GM18508 (cell line): Measurements from ENCODE around the gene FYN.

Experiments used
- ATAC-seq: cut with Tn5 transposase; IDR thresholded peaks from one replicate; pipeline ENCODE4 v1.9.1; 2021; ENCODE audit warnings: moderate number of reproducible peaks; ENCODE audit not compliant: insufficient read depth, unreplicated experiment

The FYN gene

DNA sequence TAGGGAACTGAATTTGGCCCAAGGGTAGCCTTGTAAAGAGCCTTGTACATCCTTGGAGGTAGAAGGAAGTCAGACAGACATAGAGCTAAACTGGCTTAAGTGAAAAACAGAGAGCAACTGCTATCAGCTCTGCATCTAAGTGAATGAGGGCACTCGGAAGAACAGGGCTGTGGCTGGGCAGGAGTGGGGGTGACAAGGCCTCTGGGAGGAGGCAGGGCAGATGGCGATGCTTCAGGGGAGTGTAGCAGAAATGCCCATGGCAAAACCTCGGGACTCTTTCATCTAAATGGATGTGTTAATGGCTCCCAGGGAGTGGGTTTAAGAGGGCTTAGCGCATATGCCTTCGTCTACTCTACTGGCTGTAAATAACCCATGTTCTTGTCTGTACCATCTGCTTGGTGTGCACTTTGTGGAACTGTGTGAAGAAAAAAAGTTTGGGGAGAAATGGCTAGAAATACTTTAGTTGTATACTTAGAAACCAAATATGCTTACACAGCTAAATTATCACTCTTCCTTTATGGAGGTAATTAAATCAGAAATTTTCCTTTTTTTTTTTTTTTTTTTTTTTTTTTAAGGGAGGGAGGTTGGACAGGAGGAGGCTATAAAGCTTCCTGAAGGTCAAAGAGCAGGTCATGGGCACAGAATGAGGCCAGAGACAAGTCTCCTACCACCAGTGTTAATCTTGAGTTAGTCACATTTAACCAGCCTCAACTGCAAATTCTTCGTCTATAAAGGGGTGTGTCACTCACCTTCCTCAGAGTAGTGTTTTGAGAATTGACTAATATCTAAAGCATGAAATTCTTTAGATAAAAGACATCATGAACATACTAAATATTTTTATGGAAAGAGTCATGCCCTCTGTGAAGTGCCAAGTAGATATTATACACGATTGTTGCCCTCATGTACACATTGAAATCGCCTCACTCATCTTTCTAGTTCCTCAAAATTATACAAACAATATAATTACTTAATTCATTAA lies 60.9 kb downstream of the FYN start:
- ATAC-seq, result no peak

DNA sequence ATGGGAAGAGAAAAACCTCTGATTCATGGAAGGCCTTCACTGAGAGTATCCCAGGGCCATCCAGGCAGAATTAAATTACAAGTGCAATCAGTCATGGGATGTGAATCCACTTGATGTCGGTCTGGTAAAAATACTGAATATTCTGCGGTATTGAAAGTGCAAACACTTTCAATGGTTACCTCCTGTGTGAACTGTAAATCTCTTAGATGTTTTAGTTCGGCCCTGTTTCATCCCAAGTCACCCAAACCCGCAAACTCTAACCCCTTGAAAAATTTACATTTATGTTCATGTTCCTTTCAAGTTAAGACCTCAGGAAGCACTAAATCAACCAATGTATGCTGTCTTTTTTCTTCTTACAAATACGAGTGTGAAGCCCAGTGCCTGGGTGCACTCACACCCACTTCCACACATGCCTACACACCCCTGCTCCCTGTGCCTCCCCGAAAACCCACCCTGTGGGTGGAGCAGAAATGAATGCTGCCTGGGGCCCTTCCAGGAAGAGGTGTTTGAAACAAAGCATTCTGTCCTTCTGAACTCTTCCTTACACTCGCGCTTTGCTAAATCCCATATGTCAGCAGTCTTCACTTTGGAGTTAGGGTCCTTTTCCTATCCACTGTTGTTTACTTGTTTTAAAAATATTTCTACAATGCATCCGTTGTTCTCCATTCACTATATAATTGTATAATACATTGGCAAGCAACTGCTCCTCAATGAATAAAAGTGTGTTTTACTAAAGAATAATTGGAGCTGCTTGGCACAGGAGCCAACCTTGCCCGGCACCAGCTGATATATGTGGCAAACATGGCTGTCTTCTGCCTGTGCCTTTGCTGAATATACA lies 62.7 kb downstream of the FYN start:
- ATAC-seq, result no peak

DNA sequence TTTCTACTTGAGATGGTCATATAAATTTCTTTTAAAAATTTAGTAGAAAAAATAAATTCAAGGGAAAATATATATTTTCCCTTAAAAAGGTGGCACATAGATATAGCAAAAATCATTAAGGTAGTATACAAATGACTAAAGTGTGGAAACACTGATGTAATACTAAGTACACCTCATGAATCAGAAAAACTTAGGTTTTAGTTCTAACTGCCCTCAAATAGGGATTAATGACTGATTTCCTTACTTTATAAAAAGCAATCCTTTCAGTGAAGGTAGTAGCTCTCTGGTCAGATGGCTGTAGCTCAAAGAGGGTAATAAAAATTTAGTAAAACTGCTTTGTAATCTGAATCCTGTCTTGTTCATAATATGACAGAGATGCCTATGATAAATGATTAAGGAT lies 63.5 kb downstream of the FYN start:
- no peak for ATAC-seq

DNA sequence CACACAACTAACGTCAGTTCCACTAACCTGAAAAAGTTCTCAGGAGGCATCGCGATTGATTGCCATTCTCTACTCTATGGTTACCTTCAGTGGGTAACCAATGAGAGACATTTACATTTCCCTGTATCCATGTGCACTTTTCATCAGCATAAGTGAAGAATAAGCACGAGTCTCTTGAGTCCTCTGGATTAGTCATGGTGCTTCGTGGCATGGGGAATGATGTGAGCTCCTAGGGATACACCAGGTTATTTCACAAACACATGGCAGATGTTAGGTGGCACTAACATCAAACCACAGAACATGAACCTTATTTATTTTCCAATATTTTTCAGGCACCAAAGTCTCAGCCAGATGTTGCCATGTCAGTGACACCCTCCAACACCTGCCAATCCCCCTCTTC lies 64.0 kb downstream of the FYN start:
- no peak for ATAC-seq

DNA sequence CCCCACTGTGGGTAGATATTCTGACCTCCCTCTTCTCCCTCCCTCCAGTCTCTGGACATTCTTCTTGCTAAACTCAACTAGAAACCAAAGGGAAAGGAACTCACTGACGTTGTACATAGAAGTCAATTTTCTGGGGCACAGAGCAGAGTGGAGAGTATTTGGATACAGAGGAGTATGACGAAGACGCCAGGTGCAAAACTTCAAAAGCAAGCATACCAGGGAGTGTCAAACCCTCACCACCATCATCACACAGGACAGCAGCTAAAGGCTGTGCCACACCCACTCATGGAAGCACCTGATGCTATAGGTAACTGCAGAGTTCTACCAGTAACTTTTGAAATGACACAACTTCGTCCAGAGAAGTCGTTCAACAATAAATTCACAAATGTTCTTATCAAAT lies 64.8 kb downstream of the FYN start:
- ATAC-seq, result no peak

DNA sequence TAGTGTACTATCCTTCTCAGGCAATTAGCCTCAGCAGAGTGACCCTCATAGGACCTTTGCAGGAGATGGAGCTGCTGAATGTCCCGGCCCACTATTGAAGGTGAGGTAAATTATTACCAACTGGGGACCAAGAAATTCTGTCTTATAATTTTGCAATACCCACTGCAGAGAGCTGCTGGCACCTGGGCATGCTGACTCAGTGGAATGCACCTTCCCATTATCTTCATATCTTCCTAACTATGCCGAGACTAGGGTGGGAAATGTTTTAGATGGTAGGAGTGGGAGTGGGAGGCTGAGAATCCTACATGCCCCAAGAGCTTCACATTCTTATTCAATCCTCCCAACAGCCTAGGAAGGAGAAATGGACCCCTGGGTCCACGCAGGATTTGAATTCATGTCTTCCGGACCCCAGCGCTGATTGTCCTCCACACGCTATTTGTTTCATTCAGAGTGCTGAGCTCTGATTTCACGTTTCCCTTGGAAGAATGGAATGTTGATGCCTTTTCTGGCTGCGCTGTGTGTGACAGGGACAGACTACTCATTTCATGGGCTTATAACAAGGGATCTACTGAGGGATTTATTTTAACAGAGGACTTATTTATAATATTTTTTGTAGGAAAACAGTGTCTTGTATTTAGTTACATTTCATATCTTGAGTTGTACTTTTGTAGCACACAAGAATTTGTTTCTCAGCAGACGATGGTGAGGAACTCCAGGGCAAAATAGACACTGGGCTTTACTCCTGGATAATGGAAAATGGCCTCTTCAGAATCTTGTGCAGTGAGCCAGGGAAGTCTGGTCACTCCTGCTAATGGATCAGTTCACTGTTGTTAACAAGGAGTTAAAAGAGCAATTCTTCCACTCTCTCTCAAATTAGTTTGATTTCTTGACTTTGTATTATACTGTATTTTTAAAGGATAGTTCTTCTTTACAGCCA lies 66.4 kb downstream of the FYN start:
- ATAC-seq, result no peak

DNA sequence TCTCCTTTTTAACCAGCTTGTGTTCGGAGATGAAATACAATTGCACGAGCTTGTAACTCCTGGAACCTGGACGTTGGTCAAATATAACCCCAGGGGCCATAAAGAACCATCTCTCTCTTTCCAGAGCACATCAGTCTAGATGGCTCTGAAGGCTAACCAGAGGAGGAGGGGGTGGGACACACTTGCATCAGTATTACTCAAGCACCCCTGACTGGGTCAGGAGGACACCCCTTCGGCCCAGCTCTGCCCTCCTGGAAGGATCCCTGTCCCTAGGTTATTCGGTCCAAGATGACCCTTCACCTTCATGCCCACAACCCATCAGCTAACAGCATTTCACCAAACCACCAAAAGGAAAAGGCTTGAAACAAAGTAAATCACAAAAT lies 67.1 kb downstream of the FYN start:
- no peak for ATAC-seq

DNA sequence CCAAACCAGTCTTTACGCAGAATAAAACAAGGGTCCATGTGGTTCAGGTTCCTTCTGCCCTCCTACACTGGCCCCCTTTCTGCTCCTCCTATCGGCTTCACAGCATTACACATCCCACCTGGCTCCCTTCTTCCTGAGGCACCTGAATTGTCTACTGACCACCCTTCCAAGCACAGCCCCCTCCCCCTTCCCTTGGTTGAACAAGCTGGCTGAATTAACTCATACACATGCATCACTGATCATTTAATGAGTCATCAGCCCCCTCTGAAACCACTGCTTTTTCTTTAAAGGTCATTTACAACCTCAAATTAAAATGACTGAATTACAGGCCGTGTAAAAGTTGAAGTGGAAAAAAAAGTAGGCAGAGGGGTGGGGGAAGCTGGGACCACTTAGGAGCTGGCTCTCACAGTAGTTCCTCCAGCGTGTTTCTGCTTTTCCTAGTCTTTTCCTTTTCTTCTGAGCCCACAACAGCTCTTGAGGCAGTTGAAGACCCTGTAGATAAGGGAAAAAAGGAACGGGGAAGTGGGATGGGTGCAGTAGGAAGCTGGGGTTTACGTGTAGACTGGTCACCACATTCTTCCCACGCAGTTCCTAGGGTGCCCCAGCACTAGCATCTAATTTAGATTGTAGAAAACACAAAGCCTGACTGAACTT lies 67.6 kb downstream of the FYN start:
- peak; percentile 41 for ATAC-seq

DNA sequence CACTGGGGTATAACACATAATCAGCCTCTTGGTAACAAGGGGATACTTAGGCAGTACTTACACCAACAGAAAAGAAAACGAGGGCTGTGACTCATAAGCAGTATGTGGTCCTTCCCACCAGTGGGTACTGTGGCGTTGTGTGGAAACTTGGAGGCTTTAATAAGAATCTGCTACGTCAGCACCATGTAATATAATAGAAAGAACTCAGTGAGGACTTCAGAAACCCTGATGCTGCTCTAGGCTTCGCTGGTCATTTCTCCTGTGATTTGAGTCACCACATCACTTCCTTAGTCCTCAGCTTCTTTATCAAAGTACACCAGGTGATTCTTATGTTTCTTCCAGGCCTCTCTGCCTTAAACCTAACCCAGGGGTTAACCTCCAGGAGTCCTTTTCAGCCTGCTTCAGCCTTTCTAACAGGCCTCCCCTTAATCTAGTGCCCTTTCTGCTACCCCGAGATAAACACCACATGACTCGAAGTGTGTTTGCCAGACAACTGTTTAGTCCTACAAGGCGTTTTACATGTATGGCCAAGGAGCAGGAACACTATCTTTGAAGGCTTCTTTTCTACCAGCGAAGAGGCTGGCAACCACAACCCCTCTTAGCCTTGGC lies 68.5 kb downstream of the FYN start:
- peak; percentile 73 for ATAC-seq

DNA sequence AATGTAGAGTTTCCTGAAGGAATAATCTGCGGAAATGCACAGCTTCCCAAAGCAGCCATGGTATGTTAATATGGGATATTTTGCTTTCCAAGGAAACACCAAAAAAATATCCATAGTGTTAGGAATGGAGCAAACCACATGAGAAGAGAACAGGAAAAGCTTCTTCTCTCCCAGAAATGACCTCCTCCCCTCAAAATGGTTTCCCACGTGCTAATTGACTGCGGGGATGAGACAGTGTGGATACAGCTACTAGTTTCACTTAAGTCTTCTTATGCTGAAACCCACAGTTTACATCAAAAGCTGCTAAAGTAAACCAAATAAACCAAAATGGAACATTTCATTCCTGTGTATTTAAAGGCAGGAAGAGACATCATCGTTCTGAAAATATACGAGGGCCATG lies 69.4 kb downstream of the FYN start:
- ATAC-seq, result no peak

DNA sequence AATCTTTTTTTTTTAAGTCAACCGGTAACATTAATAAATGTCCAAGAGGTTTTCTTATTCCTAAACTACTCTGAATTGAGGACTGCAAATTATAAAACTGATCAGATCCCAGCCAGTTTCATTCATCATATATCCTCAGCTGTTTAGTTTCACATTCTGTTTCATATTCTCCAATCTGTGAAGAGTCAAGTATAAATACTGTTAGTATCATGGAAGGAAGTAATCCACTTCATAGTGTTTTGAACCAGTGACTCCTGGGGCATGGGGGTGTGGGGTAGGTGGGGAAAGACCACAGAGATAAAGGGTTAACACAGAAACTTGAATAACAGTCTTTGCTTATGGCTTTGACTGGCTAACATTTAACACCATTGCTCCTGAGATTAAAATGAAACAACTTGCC lies 69.9 kb downstream of the FYN start:
- ATAC-seq, result no peak

DNA sequence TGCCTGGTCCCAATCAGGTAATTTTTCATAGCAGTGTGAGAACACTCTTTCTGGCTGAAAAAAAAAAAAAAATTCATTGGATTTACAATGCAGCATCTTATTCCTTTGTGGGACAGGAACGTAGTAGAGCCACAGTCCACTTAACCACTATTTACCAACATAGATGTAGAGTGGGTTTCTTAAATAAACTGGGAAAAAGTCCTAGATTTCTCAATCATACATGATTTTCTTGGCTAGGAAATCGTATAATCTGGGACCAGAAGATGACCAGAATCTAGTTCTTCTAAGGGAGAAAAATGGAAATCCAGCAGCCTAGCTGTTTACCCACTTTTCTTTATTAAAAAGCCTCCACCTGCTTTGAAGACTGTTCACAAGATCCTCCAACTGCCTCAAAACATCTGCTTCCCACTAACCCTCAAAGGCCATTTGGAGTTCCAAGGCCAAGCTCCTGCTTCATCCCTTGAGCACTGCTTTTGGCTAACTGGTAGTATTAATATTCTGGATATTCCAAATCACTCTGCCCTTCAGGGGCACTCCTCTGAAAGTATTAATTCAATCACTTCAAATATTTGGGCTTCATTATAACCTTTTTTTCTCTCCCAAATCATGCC lies 70.4 kb downstream of the FYN start:
- ATAC-seq, result no peak

DNA sequence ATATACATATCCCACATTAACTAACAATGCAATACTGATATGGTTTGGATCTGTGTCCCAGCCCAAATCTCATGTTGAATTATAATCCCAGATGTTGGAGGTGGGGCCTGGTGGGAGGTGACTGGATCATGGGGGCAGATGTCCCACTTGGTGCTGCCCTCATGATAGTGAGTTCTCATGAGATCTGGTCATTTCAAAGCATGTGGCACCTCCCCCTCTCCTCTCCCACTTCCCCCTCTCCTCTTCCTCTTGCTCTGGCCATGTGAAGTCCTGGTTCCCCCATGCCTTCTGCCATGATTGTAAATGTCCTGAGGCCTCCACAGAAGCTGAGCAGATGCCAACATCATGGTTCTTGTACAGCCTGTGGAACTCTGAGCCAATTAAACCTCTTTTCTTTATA lies 71.2 kb downstream of the FYN start:
- no peak for ATAC-seq

DNA sequence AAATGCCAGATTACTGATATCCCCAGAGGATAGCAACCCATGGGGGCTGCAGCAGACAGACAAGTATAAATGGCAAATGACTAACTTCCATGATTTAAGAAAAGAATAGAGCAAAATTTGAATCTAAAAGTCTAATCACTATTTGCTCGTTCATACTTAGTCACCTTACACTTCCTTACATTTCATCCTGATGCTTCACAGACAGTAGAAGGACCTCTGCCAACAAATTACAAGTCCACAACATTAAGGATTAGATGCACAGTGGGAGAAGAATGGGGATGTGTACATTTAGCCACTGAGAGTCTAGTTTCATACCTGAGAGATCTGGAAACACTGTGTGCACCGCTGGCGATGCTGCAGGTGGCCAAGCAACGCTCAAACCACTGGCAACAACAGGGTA lies 72.4 kb downstream of the FYN start:
- no peak for ATAC-seq

DNA sequence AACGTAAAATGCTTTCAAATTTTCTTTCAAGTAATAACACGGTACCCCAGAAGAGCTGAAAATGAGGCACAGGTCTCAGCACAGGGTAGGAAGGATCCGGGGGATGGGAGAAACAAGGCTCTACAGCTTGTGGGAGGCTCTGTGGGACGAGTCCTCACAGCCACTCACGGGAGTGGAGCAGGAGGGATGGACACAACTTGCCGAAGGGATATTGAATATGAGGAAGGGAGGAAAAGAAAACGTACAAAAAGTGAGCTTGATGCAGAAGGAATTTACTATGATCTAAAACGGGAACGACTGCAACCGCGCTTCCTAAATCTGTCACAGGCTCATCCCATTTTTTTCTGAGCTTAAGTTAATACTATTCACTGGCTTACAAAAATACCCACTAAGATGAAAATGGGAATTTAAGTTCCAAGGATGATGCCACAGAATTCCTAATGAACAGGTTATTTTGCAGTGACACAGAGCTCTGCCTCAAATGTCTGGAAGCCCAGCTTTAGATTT lies 72.9 kb downstream of the FYN start:
- ATAC-seq, result no peak

DNA sequence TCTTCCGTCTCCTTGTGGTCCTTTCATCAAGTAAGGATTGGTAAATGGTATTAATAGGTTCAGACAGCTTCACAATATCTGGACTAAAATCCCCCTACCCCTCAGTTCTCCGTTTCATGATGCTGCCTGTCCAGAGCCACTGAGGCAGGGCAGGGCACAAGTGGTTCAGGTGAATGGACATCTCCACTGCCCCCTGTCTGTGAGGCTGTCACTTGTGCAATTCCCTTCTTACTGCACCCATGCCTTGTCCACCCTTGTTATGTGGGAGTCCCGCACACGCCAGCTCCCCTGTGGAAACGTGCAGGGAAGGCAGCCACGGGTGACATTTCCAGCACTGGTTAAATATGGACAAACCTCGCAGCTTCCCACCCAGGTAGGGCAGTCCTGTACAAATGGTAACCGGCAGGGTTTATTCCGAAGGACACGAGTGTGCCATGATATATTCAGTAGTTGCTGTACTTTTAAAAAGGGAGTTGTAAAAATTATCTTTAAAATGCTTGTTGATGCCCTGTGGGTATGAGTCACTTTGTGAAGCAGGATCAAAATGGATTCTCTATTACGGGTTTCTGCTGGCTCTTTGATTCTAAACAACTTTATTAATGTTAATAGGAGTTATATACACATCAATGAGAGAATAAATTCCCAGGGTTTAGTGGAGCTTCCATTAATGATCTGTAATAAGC lies 73.5 kb downstream of the FYN start:
- no peak for ATAC-seq

DNA sequence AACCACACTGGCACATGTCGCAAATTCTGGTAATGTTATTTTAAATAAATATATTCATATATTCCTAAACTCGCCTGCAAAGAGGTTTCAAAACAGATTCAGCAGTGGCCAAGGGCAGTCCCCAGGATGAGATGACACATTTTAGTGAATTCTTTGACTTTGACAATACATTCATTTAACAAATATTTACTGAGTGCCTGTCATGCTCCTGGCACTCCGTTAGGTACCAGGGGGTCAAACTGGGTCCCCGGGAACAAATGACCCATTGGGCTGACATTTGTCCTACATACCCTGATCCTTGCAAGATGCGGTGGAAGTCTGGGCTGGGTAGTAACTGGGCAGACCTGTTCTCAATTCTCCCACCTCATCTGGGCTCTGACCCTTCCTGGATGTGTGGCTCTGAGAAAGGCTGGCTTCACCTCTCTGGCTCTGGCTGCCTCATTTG lies 74.9 kb downstream of the FYN start:
- no peak for ATAC-seq

DNA sequence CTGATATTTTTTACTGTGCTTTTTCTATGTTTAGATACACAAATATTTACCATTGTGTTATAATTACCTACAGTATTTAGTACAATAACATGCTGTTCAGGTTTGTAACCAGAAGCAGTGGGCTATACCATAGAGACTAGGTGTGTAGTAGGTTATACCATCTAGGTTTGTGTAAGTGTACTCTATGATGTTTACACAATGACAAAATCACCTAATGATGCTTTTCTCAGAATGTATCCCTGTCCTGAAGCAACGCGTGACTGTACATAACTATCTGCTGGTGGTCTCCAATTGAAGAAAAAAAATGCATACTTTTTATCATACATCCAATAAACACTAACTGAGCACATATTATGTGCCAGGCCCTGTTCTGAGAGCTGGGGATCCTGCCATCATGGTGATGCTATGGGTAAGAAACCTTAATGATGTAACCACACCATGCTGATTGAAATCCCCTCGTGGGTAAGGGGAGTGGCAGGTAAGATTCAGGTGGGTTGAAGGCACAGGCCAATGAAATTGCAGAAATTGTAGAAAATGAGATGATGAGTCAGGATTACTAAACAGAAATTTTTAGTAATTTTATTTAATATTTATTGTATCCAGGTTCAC lies 76.8 kb downstream of the FYN start:
- ATAC-seq, result no peak
